Sigmoid colon (tissue), 7 donors: ENCODE results near the gene UPK3A. TPM values are rescaled to one million over a fixed set of nuclear protein-coding genes. Genes with fewer than 3 reads are reported as not detected.
"Not testable (repeated sequence)": the region's sequence is repeated elsewhere in the genome, so short reads cannot be mapped to it uniquely, and the experiment has no call there.

ENCODE experiments used
- DNase-seq: peaks from one replicate; pipeline ENCODE4 v3.0.0-alpha.2; 2019
- H3K27ac ChIP-seq, 4 donors: fragments of 200-600 bp; sonication (generic); one replicate each; pipeline ENCODE4 v1.5.1; 2016 to 2019; ENCODE audit warnings: mild to moderate bottlenecking in 1 of 4
- H3K27me3 ChIP-seq, 3 donors: fragments of 200-600 bp; sonication (generic); one replicate each; pipeline ENCODE4 v1.5.1; 2019; ENCODE audit warnings: mild to moderate bottlenecking in 1 of 3
- H3K36me3 ChIP-seq, 4 donors: fragments of 200-600 bp; sonication (generic); one replicate each; pipeline ENCODE4 v1.5.1; 2016 to 2019
- H3K4me1 ChIP-seq, 4 donors: fragments of 200-600 bp; sonication (generic); one replicate each; pipeline ENCODE4 v1.5.1; 2017 to 2019
- H3K4me3 ChIP-seq, 4 donors: fragments of 200-600 bp; sonication (generic); one replicate each; pipeline ENCODE4 v1.5.1; 2017 to 2019; ENCODE audit warnings: mild to moderate bottlenecking in 2 of 4, moderate library complexity in 1 of 4
- H3K9me3 ChIP-seq, 4 donors: fragments of 200-600 bp in 3 of 4; sonication (generic) in 3 of 4; one replicate each; pipeline versions ENCODE4 v1.5.1 to v1.6.1; 2013 to 2019
- CTCF ChIP-seq, 4 experiments: fragments of 450-650 bp in 3 of 4; fragments of 200-600 bp in 1 of 4; IDR thresholded peaks; one replicate each; pipeline ENCODE4 v1.5.1; 2016 to 2019; ENCODE audit warnings: antibody characterized with exemption in 4 of 4, mild to moderate bottlenecking in 3 of 4, moderate library complexity in 2 of 4
- EP300 ChIP-seq, 4 donors: sonication (generic); formaldehyde crosslinking; IDR thresholded peaks; one replicate each; pipeline ENCODE4 v1.6.1; 2017; ENCODE audit warnings: antibody characterized with exemption in 4 of 4
- POLR2A ChIP-seq, 2 donors: fragments of 450-650 bp; IDR thresholded peaks; one replicate each; pipeline ENCODE4 v1.6.1; 2016; ENCODE audit warnings: antibody characterized with exemption in 2 of 2, mild to moderate bottlenecking in 2 of 2, moderate library complexity in 2 of 2
- POLR2AphosphoS5 ChIP-seq, 4 donors: sonication (generic); formaldehyde crosslinking; IDR thresholded peaks; one replicate each; pipeline ENCODE4 v1.6.1; 2017; ENCODE audit warnings: antibody characterized with exemption in 4 of 4
- WGBS, 2 donors: extraction: QIAGEN DNeasy Blood & Tissue Kit; methylation state at CpG; one replicate each; pipeline ENCODE4 v1.1.7; 2013; 5-methylcytosine and 5-hydroxymethylcytosine counted together
- intact Hi-C: fragments of 100-400 bp; cut with DNase I; formaldehyde crosslinking; loops from one replicate; pipeline ENCODE4 v1.15.1; 2023
- polyA plus RNA-seq, 3 donors: library from polyadenylated mRNA; stranded (reverse); fragments of 200-250 nt; gene quantifications; one replicate each; pipeline ENCODE4 v1.2.3, GENCODE V29; 2013
- total RNA-seq, 4 donors: library from RNA; depleted of rRNA; stranded (reverse); fragments of >200 nt; gene quantifications; one replicate each; pipeline ENCODE4 v1.1.0, GENCODE V29; 2016
- donor health status: healthy with polysubstance abuse.
- donor health status: Bipolar disorder and iron deficiency.
- donor health status: healthy.

Gene UPK3A
- total and polyA plus RNA-seq, 7 donors, result 0.98 TPM; not detected in 6

- no peaks in the 10 kb centered on the region for H3K9me3 ChIP-seq
- 82 to 91% methylated on average over 8 of the region's 8 CpGs for WGBS, 2 donors
- intact Hi-C loops, result no loop called here
- H3K4me3 ChIP-seq, result no peak overlapping the region
- H3K27me3 ChIP-seq, result peaks cover 0 to 17% (median 3%) of the 10 kb centered on the region in 3 donors
- TF ChIP-seq CTCF (IDR thresholded peaks at IDR 0.05) (no peak), EP300 (IDR thresholded peaks at IDR 0.05) (no peak), POLR2A (IDR thresholded peaks at IDR 0.05) (no peak), POLR2AphosphoS5 (IDR thresholded peaks at IDR 0.05) (no peak)
- DNase-seq, result no peak
- H3K4me1 ChIP-seq, result no peaks in the 10 kb centered on the region
- no peak overlapping the region for H3K27ac ChIP-seq
- H3K36me3 ChIP-seq, result no peaks in the 10 kb centered on the region
Measured at GRCh38 chr22:45291061-45291930, 6.5 kb downstream of the UPK3A start.

GRCh38 chr22:45291931-45292290, 7.2 kb downstream of the UPK3A start:
- no peaks in the 10 kb centered on the region for H3K4me1 ChIP-seq
- no peak for TF ChIP-seq EP300 (IDR thresholded peaks at IDR 0.05)
- TF ChIP-seq POLR2A (IDR thresholded peaks at IDR 0.05), result no peak
- no peak for TF ChIP-seq POLR2AphosphoS5 (IDR thresholded peaks at IDR 0.05)
- H3K27ac ChIP-seq, result no peak overlapping the region
- no peak for DNase-seq
- H3K27me3 ChIP-seq, result peaks cover 0 to 17% (median 3%) of the 10 kb centered on the region in 3 donors
- intact Hi-C loops, result no loop called here
- H3K36me3 ChIP-seq, result no peaks in the 10 kb centered on the region
- WGBS, 2 donors, result 83 to 85% methylated on average over 9 of the region's 9 CpGs
- no peak overlapping the region for H3K4me3 ChIP-seq
- H3K9me3 ChIP-seq, result no peaks in the 10 kb centered on the region

GRCh38 chr22:45292731-45293442, 8.1 kb downstream of the UPK3A start:
- no peak overlapping the region for H3K27ac ChIP-seq
- no peak for DNase-seq
- H3K9me3 ChIP-seq, result no peaks in the 10 kb centered on the region
- intact Hi-C loops, result no loop called here
- WGBS, 2 donors, result 73 to 80% methylated on average over 23 of the region's 23 CpGs
- H3K27me3 ChIP-seq, result peaks cover 0 to 17% (median 3%) of the 10 kb centered on the region in 3 donors
- TF ChIP-seq POLR2AphosphoS5 (IDR thresholded peaks at IDR 0.05), result no peak
- TF ChIP-seq CTCF (IDR thresholded peaks at IDR 0.05), result no peak
- TF ChIP-seq EP300 (IDR thresholded peaks at IDR 0.05), result no peak
- no peak for TF ChIP-seq POLR2A (IDR thresholded peaks at IDR 0.05)
- no peaks in the 10 kb centered on the region for H3K36me3 ChIP-seq
- no peaks in the 10 kb centered on the region for H3K4me1 ChIP-seq
- H3K4me3 ChIP-seq, result no peak overlapping the region

GRCh38 chr22:45294030-45294429, 9.3 kb downstream of the UPK3A start:
- TF ChIP-seq CTCF (IDR thresholded peaks at IDR 0.05) (no peak), EP300 (IDR thresholded peaks at IDR 0.05) (no peak), POLR2A (IDR thresholded peaks at IDR 0.05) (no peak), POLR2AphosphoS5 (IDR thresholded peaks at IDR 0.05) (no peak)

GRCh38 chr22:45295004-45295403, 10.3 kb downstream of the UPK3A start:
- H3K9me3 ChIP-seq, H3K27me3 ChIP-seq, H3K36me3 ChIP-seq, DNase-seq, H3K4me1 ChIP-seq, intact Hi-C loops, H3K4me3 ChIP-seq, H3K27ac ChIP-seq: not testable (repeated sequence)
- WGBS, 2 donors, result 94 to 95% methylated on average over 6 of the region's 6 CpGs

More at GRCh38 chr22:45294030-45294429, 9.3 kb downstream of the UPK3A start:
- no peak for DNase-seq
- Histone ChIP-seq H3K9me3 (no peaks in the 10 kb centered on the region), H3K27ac (no peak overlapping the region), H3K36me3 (no peaks in the 10 kb centered on the region), H3K27me3 (peaks cover 0 to 15% (median 3%) of the 10 kb centered on the region in 3 donors), H3K4me3 (no peak overlapping the region), H3K4me1 (no peaks in the 10 kb centered on the region)
- intact Hi-C loops, result no loop called here
- 44 to 76% methylated on average over 6 of the region's 6 CpGs for WGBS, 2 donors
